Esophagus squamous epithelium (tissue), 4 donors: ENCODE data around the gene CD6.

Experiments used
- POLR2A ChIP-seq, 4 donors: fragments of 450-650 bp; IDR thresholded peaks; one replicate each; pipeline ENCODE4 v1.6.1; 2017; ENCODE audit warnings: antibody characterized with exemption in 4 of 4, mild to moderate bottlenecking in 4 of 4, moderate library complexity in 3 of 4
- TF ChIP-seq, protein P1 (sequence below), 6 experiments: fragments of 450-650 bp in 4 of 6; fragments of 200-600 bp in 2 of 6; sonication (generic) in 2 of 6; IDR thresholded peaks; one replicate each; pipeline ENCODE4 v1.5.1; 2016 to 2019; ENCODE audit warnings: antibody characterized with exemption in 6 of 6, mild to moderate bottlenecking in 4 of 6, moderate library complexity in 4 of 6

DNA sequence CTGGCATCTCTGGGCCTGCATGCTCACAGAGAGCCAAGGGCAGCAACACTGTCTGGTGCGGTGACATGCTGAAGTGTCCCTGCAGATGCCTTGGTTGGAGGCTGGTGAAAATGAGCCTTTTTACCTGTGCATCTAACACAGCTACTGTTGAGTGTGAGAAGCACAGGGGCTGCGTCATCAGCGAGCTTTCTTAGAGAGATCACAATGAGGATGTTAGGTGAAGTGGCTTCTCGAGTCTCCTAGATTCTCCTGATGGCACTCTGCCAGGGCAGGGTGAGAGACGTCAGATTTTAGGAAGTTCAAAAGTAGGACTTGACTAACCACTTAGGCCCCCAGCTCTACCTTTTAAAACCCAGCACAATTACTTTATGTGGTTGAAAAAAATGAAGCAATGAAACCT lies 15.9 kb upstream of the CD6 start:
- no peak for TF ChIP-seq POLR2A (IDR thresholded peaks at IDR 0.05)
- TF ChIP-seq, protein P1, sequence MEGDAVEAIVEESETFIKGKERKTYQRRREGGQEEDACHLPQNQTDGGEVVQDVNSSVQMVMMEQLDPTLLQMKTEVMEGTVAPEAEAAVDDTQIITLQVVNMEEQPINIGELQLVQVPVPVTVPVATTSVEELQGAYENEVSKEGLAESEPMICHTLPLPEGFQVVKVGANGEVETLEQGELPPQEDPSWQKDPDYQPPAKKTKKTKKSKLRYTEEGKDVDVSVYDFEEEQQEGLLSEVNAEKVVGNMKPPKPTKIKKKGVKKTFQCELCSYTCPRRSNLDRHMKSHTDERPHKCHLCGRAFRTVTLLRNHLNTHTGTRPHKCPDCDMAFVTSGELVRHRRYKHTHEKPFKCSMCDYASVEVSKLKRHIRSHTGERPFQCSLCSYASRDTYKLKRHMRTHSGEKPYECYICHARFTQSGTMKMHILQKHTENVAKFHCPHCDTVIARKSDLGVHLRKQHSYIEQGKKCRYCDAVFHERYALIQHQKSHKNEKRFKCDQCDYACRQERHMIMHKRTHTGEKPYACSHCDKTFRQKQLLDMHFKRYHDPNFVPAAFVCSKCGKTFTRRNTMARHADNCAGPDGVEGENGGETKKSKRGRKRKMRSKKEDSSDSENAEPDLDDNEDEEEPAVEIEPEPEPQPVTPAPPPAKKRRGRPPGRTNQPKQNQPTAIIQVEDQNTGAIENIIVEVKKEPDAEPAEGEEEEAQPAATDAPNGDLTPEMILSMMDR (IDR thresholded peaks at IDR 0.05), result no peak
